Prostate gland (tissue), 2 donors: ENCODE results near the gene CHMP3. TPM values are rescaled to one million over a fixed set of nuclear protein-coding genes. Genes with fewer than 3 reads are reported as not detected.
"Not testable (repeated sequence)": the region's sequence is repeated elsewhere in the genome, so short reads cannot be mapped to it uniquely, and the experiment has no call there.

Experiments
- DNase-seq: peaks from one replicate; pipeline ENCODE4 v3.0.0-alpha.2; 2019; ENCODE audit warnings: low spot score
- H3K27ac ChIP-seq, 2 donors: fragments of 200-600 bp; sonication (generic); 2 replicates each; pipeline ENCODE4 v1.5.1; 2017 to 2019
- H3K27me3 ChIP-seq: fragments of 200-600 bp; sonication (generic); replicated peaks from 2 replicates; pipeline ENCODE4 v1.5.1; 2019; ENCODE audit not compliant: insufficient read depth
- H3K36me3 ChIP-seq, 2 donors: fragments of 200-600 bp; sonication (generic); 1 replicate in 1 of 2; 2 replicates in 1 of 2; pipeline versions ENCODE4 v1.5.1 to v1.8.1; 2017 to 2019
- H3K4me1 ChIP-seq: fragments of 200-600 bp; sonication (generic); replicated peaks from 2 replicates; pipeline ENCODE4 v1.5.1; 2019
- H3K4me3 ChIP-seq, 2 donors: fragments of 200-600 bp; sonication (generic); 2 replicates each; pipeline ENCODE4 v1.5.1; 2017 to 2019
- H3K9me3 ChIP-seq: fragments of 200-600 bp; sonication (generic); 2 replicates; pipeline ENCODE4 v1.5.1; 2017
- POLR2A ChIP-seq: fragments of 450-650 bp; IDR thresholded peaks from one replicate; pipeline ENCODE4 v1.6.1; 2016; ENCODE audit warnings: antibody characterized with exemption, mild to moderate bottlenecking
- POLR2AphosphoS5 ChIP-seq: sonication (generic); formaldehyde crosslinking; IDR thresholded peaks from one replicate; pipeline ENCODE4 v1.6.1; 2017; ENCODE audit warnings: antibody characterized with exemption
- WGBS: methylation state at CpG from one replicate; pipeline ENCODE4 v1.1.5; 2018; 5-methylcytosine and 5-hydroxymethylcytosine counted together
- intact Hi-C: fragments of 100-400 bp; cut with DNase I; formaldehyde crosslinking; loops from one replicate; pipeline ENCODE4 v1.14.2; 2022
- total RNA-seq, 2 donors: library from RNA; depleted of rRNA; stranded (reverse); fragments of >200 nt; gene quantifications; one replicate each; pipeline ENCODE4 v1.1.0, GENCODE V29; 2016
- TF ChIP-seq, protein P1 (sequence below), 4 experiments: fragments of 200-600 bp in 2 of 4; fragments of 450-650 bp in 2 of 4; sonication (generic) in 2 of 4; IDR thresholded peaks; 1 replicate in 3 of 4; 2 replicates in 1 of 4; pipeline ENCODE4 v1.5.1; 2016 to 2019; ENCODE audit warnings: antibody characterized with exemption in 4 of 4, mild to moderate bottlenecking in 2 of 4, moderate library complexity in 2 of 4

Gene CHMP3
- total RNA-seq, 2 donors from 2014 or later: 109 to 126 TPM

DNA sequence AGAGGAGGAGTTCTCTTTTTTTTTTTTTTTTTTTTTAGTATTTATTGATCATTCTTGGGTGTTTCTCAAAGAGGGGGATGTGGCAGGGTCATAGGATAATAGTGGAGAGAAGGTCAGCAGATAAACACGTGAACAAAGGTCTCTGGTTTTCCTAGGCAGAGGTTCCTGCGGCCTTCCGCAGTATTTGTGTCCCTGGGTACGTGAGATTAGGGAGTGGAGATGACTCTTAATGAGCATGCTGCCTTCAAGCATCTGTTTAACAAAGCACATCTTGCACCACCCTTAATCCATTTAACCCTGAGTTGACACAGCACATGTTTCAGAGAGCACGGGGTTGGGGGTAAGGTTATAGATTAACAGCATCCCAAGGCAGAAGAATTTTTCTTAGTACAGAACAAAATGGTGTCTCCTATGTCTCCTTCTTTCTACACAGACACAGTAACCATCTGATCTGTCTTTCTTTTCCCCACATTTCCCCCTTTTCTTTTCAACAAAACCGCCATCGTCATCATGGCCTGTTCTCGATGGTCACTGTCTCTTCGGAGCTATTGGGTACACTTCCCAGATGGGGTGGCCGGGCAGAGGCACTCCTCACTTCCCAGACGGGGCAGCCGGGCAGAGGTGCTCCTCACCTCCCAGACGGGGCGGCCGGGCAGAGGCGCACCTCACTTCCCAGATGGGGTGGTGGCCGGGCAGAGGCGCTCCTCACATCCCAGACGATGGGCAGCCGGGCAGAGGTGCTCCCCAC is 14.9 kb downstream of the CHMP3 start:
- H3K27ac ChIP-seq, H3K27me3 ChIP-seq, H3K4me3 ChIP-seq, H3K4me1 ChIP-seq, DNase-seq, H3K36me3 ChIP-seq, intact Hi-C loops, H3K9me3 ChIP-seq: not testable (repeated sequence)
- WGBS: 98% methylated on average over 18 of the region's 20 CpGs

DNA sequence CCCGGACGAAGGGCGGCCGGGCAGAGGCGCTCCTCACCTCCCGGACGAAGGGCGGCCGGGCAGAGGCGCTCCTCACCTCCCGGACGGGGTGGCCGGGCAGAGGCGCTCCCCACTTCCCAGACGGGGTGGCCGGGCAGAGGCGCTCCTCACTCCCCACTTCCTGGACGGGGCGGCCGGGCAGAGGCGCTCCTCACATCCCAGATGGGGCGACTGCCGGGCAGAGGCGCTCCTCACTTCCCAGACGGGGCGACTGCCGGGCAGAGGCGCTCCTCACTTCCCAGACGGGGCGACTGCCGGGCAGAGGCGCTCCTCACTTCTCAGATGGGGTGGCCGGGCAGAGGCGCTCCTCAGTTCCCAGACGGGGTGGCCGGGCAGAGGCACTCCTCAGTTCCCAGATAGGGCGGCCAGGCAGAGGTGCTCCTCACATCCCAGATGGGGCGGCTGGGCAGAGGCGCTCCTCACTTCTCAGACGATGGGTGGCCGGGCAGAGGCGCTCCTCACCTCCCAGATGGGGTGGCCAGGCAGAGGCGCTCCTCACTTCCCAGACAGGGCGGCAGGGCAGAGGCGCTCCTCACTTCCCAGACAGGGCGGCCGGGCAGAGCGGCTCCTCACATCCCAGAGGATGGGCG is 17.8 kb downstream of the CHMP3 start:
- H3K36me3 ChIP-seq, H3K27ac ChIP-seq, intact Hi-C loops, H3K9me3 ChIP-seq, H3K4me3 ChIP-seq, H3K4me1 ChIP-seq, H3K27me3 ChIP-seq, DNase-seq: not testable (repeated sequence)
- 96% methylated on average over 46 of the region's 49 CpGs for whole genome bisulfite sequencing

DNA sequence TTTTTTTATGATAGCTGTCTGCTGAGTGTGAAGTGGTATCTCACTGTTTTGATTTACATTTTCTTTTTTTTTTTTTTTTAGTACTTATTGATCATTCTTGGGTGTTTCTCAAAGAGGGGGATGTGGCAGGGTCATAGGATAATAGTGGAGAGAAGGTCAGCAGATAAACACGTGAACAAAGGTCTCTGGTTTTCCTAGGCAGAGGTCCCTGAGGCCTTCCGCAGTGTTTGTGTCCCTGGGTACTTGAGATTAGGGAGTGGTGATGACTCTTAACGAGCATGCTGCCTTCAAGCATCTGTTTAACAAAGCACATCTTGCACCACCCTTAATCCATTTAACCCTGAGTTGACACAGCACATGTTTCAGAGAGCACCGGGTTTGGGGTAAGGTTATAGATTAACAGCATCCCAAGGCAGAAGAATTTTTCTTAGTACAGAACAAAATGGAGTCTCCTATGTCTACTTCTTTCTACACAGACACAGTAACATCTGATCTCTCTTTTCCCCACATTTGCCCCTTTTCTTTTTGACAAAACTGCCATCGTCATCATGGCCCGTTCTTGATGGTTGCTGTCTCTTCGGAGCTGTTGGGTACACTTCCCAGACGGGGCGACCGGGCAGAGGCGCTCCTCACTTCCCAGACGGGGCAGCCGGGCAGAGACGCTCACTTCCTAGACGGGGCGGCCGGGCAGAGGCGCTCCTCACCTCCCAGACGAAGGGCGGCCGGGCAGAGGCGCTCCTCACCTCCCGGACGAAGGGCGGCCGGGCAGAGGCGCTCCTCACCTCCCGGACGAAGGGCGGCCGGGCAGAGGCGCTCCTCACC is 18.8 kb downstream of the CHMP3 start:
- H3K27ac ChIP-seq, H3K36me3 ChIP-seq, H3K27me3 ChIP-seq, H3K9me3 ChIP-seq, DNase-seq, H3K4me3 ChIP-seq, intact Hi-C loops, H3K4me1 ChIP-seq: not testable (repeated sequence)
- 96% methylated on average over 18 of the region's 32 CpGs for WGBS

DNA sequence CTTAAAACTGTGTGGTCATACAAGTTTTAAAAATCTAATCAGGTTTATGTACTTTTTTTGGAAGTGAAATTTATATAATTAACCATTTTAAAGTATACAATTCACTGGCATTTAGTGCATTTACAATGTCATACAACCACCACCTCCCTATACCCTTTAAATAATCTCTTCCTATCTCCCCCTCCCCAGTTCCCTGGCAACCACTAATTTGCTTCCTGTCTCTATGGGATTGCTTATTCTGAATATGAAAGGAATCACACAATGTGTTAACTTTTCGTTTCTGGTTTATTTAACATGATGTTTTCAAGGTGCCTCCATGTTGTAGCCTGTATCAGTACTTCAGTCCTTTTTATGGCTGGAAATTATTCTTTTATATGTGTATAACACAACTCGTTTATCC is 19.4 kb downstream of the CHMP3 start:
- WGBS: 85% methylated on average over 2 of the region's 2 CpGs
- Histone ChIP-seq H3K27me3 (no peaks in the 10 kb centered on the region), H3K27ac (no peak overlapping the region), H3K4me1 (no peaks in the 10 kb centered on the region), H3K4me3 (no peak overlapping the region), H3K9me3 (no peaks in the 10 kb centered on the region), H3K36me3 (no peaks in the 10 kb centered on the region)
- DNase-seq: no peak
- no peak for TF ChIP-seq POLR2A
- TF ChIP-seq, protein P1, sequence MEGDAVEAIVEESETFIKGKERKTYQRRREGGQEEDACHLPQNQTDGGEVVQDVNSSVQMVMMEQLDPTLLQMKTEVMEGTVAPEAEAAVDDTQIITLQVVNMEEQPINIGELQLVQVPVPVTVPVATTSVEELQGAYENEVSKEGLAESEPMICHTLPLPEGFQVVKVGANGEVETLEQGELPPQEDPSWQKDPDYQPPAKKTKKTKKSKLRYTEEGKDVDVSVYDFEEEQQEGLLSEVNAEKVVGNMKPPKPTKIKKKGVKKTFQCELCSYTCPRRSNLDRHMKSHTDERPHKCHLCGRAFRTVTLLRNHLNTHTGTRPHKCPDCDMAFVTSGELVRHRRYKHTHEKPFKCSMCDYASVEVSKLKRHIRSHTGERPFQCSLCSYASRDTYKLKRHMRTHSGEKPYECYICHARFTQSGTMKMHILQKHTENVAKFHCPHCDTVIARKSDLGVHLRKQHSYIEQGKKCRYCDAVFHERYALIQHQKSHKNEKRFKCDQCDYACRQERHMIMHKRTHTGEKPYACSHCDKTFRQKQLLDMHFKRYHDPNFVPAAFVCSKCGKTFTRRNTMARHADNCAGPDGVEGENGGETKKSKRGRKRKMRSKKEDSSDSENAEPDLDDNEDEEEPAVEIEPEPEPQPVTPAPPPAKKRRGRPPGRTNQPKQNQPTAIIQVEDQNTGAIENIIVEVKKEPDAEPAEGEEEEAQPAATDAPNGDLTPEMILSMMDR (IDR thresholded peaks at IDR 0.05): no peak
- no peak for TF ChIP-seq POLR2AphosphoS5
- intact Hi-C loops: no loop called here

DNA sequence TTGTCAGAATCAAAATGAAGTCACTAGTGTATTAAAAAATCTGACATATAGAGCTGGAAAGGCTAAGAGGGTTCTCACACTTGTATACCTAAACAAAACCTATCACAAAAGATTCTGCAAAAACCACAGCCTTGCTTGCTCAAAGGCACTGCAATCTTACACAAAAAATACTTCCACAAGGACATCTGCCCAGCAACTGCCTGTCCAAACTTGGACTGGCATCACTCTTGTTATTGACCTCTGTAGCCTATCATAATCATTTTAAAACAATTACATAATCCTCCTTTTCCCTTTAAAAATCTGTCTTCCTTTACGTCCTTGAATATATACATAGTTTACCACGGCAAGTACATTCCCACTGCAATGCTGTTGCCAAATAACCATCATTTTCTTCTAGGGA is 19.9 kb downstream of the CHMP3 start:
- no peaks in the 10 kb centered on the region for H3K36me3 ChIP-seq
- TF ChIP-seq POLR2AphosphoS5 (no peak), POLR2A (no peak)
- TF ChIP-seq, protein P1 (IDR thresholded peaks at IDR 0.05): no peak
- H3K4me1 ChIP-seq: no peaks in the 10 kb centered on the region
- H3K4me3 ChIP-seq: no peak overlapping the region
- H3K27me3 ChIP-seq: no peaks in the 10 kb centered on the region
- H3K27ac ChIP-seq: no peak overlapping the region
- intact Hi-C loops: no loop called here
- 83% methylated on average over 2 of the region's 2 CpGs for WGBS
- DNase-seq: no peak
- no peaks in the 10 kb centered on the region for H3K9me3 ChIP-seq

DNA sequence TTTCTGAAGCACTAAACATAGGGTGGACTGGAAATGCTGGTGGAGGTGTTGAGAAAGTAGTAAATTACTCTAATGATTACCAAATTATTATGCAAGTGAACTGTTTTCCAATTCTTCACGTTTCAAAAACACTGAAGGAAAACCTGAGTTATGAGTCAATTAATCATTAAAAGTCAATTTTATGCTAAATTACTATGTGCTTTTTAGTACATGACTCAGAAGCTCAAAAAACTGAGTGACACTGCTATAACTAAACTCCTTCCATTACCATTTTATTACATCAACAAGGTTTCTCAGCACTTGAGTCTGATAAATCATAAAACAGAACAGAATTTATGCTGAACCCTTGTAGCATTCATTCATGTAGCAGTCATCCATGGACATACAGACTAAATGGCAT is 20.4 kb downstream of the CHMP3 start:
- H3K4me1 ChIP-seq: no peaks in the 10 kb centered on the region

More for the DNA sequence above, 20.4 kb downstream of the CHMP3 start:
- WGBS: 47% methylated on average over 1 of the region's 1 CpG
- no peaks in the 10 kb centered on the region for H3K36me3 ChIP-seq
- H3K9me3 ChIP-seq: no peaks in the 10 kb centered on the region
- intact Hi-C loops: no loop called here
- DNase-seq: no peak
- TF ChIP-seq, protein P1 (IDR thresholded peaks at IDR 0.05): no peak
- no peak for TF ChIP-seq POLR2AphosphoS5
- no peak for TF ChIP-seq POLR2A
- H3K27me3 ChIP-seq: no peaks in the 10 kb centered on the region
- H3K4me3 ChIP-seq: no peak overlapping the region
- H3K27ac ChIP-seq: no peak overlapping the region
